GM21381 (cell line): ENCODE measurements around the gene NT5C2.
"Not testable (repeated sequence)": the region's sequence is repeated elsewhere in the genome, so short reads cannot be mapped to it uniquely, and the experiment has no call there.

Experiments
- ATAC-seq: cut with Tn5 transposase; IDR thresholded peaks from one replicate; pipeline ENCODE4 v1.9.1; 2021; ENCODE audit warnings: mild to moderate bottlenecking, moderate library complexity; ENCODE audit not compliant: unreplicated experiment

The NT5C2 gene

GRCh38 chr10:103202319-103202718 is 9.2 kb upstream of the NT5C2 start:
- no peak for ATAC-seq

- no peak for ATAC-seq
These were observed 6.4 kb upstream of the NT5C2 start for GRCh38 chr10:103199488-103199887.

DNA sequence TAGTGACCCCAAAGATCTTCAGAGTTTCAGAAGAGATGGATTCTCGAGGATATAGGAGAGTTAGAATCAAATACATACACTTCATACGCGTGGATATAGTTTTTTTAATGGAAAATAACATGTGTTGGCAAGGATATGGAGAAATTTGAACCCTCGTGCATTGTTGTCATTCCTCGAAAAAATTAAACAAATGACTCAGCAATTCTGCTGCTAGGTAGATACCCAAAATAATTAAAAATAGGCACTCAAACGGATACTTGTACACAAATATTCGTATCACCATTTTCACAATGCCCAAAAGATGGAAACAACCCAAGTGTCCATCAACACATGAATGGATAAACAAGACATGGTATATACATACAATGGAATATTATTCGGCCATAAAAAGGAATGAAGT is 5.6 kb upstream of the NT5C2 start:
- no peak for ATAC-seq

GRCh38 chr10:103197903-103198302 is 4.8 kb upstream of the NT5C2 start:
- no peak for ATAC-seq

GRCh38 chr10:103197174-103197573 is 4.1 kb upstream of the NT5C2 start:
- ATAC-seq, result no peak

GRCh38 chr10:103196516-103196915 is 3.4 kb upstream of the NT5C2 start:
- no peak for ATAC-seq

- ATAC-seq, result no peak
These were observed 903 bp upstream of the NT5C2 start for GRCh38 chr10:103193820-103194529.

DNA sequence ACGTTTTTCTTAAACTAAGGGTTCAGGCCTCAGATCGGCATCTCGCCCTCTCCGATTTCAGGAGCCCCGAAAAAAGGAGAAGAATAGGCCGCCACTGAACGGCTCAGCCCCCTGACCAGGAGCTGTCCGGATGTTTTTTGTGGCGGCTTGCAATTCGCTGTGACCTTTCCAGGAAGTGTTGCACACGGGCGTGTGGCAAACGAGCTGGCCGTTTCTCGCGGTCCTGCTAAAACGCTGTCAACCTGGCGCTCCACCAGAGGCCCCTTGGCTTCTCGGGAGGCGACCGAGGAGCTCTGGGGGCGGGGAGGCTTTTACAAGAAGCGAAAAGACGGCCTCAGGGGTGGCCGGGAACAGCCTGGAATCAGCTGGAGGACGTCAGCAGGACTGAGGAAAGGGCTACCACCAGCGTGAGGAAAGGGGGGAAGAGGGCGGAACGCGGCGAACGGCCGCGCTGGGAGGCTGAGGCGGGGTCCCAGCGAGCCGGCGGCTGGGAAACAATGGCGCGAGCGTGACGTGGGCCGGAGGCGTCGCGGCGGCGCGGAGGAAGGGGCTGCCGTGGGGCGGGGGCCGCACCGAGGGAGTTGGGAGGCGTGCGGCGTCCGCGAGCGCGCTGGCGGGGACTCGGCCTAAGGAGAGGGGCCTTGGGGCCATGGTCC is 493 bp downstream of the NT5C2 start:
- ATAC-seq, result peak; percentile 51

DNA sequence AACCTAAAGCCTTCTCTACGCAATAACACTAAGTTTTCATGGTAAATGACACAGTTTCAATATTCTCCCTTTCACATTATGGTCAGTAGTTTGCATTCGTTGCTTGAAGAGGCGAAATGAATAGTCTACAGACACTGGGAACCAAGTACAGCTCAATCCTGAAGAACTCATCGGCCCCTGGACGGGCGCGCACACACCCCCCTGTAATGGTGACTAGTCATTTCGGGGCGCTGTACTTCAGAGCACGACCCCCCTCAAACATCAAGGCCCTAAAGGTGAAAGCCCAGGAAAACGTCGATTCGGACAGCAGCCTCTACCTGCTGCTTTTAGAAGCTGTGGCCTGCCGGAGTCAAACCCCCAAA is 1.0 kb downstream of the NT5C2 start:
- peak; percentile 6 for ATAC-seq

DNA sequence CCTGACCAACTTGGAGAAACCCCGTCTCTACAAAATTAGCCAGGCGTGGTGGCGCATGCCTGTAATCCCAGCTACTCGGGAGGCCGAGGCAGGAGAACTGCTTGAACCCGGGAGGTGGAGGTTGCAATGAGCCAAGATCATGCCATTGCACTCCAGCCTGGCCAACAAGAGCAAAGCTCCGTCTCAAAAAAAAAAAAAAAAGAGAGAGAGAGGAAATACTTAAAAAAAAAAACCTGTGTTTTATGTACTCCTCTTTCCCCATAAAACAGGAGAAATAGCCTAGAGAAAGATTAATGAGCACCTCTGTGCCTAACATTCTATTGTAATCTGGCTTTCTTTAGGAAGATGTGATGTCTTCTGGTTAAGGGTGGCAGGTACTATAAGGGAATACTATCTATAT is 1.9 kb downstream of the NT5C2 start:
- not testable (repeated sequence) for ATAC-seq

GRCh38 chr10:103188853-103189252 is 4.2 kb downstream of the NT5C2 start:
- no peak for ATAC-seq

GRCh38 chr10:103186128-103186527 is 6.9 kb downstream of the NT5C2 start:
- ATAC-seq, result no peak

DNA sequence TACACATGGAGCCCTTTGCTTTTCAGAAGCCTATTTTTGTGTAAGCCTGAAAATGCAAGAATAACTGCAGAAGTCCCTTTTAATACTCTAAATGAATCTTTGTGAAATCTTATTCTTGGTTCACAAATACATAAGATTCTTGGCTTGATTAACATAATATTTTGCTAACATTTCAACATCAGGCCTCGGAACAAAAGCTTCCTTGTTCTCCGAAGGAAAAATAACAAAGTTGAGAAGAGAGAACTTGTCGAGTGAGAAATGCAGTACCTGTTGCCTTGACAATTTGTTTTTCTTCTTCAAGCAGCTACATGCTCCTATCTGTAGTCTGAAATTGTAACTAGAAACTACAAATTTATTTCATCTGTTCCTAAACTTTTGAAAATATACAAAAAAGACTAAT is 8.5 kb downstream of the NT5C2 start:
- ATAC-seq, result no peak

GRCh38 chr10:103183991-103184451 is 9.1 kb downstream of the NT5C2 start:
- not testable (repeated sequence) for ATAC-seq

DNA sequence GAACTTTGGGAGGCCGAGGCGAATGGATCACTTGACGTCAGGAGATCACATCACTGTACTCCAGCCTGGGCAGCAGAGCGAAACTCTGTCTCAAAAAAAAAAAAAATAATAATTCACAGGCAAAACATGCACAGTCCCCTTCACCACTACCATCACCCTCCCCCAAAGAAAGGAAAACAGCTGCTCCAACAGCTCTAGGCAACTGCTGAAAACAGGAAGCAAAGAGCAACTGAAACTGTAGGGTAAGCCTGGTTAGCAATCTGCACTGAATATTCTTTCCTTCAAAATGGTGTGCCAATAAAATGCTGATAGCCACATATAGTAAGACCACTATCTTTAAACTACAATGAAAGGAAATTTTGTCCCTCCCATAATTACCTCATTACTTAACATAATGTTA is 11.8 kb downstream of the NT5C2 start:
- ATAC-seq, result peak; percentile 61

DNA sequence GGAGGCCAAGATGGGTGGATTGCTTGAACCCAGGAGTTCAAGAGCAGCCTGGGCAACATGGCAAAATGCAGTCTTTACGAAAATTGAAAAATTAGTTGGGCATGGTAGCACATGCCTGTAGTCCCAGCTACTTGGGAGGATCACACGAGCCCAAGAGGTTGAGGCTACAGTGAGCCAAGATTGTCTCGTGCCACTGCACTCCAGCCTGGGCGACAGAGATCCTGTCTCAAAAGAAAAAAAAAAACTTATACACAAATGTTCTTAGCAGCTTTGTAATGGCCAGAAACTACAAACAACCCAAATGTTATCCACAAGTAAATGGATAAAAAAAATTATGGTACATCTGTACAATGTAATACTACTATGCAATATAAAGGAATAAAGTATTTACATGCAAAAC is 12.6 kb downstream of the NT5C2 start:
- ATAC-seq, result no peak

DNA sequence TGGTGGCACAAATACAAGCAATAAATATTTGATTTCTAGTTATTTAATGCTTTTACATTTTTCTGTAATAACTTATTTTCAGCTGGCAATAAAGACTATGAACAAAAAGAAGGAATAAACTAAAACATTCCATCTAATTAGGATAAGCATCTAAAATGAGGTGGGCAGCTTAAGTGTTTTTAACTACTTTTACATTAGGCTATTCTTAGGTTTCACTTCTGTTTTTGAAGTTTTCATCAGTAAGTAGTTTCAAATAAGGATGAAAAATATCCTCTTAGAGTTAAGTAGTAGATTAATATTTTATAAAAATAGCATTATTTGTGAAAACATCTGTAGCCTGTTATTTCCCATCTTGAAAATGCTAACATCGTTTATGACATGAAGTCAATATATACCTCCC is 15.9 kb downstream of the NT5C2 start:
- no peak for ATAC-seq

DNA sequence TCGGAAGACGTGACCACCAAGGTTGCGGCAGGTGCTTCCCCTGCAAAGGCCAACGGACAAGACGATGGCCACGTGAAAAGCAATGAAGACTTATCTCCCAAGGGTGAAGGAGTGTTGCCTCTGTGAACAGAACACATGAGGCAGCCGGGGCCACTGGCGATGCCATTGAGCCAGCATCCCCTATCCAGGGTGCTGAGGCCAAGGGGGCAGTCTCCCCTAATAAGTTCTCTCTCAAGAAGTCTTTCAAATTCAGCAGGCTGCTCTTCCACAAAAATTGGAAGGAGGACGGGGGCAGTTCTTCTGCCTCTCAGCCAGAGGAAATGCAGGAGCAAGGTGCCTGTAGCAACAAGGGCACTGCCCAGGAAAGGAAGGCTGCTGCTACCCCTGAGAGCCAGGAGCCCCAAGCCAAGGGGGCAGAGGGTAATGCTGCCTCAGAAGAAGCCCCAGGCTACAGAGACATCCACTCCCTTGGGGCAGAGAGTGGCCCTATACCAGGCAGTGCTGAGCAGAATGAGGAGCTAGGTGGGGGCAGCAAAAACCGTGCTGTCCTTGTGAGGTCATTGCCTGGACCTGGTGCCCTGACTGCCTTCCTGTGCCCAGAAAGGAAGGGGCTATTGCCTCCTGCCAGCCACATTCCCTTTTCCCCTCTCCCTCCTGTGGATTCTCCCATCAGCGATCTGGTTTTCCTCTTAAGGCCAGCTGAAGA is 17.3 kb downstream of the NT5C2 start:
- ATAC-seq, result no peak

DNA sequence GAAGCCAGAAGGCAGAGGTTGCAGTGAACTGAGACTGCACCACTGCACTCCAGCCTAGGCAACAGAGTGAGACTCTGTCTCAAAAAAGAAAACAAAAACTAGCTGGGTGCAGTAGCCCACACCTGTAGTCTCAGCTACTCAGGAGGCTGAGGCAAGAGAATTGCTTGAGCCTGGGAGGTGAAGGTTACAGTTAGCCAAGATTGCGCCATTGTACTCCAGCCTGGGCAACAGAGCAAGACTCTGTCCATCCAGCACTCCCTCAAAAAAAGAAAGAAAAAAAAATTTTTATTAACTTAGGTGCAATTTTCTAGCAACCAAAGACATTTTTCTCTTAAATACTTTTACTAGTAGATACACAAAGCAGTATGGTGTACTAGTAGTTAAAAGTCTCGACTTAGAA is 18.7 kb downstream of the NT5C2 start:
- not testable (repeated sequence) for ATAC-seq

- ATAC-seq, result no peak
These were observed 21.8 kb downstream of the NT5C2 start for GRCh38 chr10:103171278-103171677.

DNA sequence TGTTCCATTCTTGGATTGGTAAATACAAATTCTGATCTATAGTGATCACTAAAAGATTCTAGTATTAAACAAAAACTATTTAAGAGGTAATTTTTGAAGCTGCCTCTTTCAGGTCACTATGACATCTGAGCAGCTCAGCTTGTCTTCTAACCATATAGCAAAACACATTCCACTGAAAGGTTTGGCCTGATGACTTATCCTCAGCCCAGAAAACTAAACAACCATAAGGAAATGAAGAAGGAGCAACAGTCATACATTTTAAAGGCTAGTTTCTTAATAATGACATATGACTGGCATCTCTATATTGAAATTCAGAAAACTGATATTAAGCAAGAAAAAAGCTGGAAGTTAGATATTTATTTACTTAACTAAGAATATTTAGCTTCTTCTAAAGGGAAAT is 24.6 kb downstream of the NT5C2 start:
- ATAC-seq, result no peak

DNA sequence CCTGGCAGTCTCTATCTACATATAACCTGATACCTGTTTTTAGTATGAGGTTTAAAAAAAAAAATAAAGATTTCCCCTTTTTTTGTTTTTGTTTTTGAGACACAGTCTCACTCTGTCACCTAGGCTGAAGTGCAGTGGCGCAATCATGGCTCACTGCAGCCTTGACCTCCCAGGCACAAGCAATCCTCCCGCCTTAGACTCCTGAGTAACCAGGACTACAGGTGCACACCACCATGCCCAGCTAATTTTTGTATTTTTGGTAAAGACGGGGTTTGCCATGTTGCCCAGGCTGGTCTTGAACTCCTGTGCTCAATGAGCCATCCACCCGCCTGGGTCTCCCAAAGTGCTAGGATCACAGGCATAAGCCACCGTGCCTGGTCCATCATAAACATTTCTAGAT is 25.5 kb downstream of the NT5C2 start:
- not testable (repeated sequence) for ATAC-seq
